ENCODE data around the gene KIF26B.

KIF26B gene

DNA sequence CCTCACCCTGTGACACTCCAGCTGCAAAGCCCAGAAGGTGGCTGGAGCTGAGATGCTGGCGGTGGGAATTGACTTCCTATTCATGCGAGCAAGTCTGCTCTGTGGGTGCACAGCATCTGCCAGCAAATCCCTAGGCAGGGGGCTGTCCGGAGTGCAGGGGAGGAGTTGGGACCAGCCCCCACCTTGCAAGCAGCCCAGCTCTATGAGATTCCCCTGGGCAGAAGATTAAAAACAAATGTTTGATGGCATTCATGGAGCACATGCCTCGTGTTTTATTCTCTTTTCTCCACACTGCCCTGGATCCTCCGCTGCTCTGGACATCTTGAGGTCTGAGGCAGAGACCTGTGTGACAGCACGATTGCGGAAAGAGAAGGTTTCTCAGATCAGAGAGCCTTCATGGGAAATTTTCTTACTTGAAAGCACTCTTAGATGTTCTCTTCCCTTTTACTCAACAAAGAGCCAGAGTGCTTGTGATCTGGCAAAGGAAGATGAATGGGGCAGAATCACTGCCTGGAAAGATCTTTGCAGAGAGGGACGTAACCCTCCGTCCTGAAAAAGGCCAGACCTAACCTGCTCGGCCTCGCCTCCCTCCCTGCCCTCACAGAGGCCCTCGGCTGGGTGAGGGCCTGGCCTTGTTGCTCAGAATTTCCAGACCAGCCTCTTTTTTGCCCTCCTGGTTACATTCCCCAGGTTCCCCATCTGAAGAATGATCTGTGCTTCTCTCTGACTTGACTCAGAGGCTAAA, 597.1 kb downstream of the KIF26B start:
- FAIRE-seq (no peak), DNase-seq (ENCODE audit: insufficient read length, low spot score) (no peak)

DNA sequence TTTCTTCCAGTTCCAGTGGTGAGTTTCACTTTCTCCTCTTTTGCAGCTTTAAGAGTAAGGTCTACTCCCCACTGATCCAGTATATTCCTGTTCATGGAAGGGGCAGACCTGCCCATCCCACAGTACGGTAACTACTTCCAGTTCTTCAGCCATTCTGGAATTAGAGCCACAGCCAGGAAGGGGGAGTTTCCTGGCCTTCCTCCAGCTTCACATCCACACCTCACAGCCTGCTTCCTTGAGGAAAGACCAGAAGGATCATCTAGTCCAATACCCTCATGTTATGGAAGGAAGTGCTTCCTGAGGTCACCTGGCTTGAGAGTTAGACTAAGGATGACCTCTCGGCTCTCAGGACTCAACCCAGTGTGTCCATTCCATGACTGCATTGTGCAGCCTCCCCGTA, 597.8 kb downstream of the KIF26B start:
- DNase-seq (ENCODE audit: insufficient read length, low spot score) (no peak), FAIRE-seq (no peak)

DNA sequence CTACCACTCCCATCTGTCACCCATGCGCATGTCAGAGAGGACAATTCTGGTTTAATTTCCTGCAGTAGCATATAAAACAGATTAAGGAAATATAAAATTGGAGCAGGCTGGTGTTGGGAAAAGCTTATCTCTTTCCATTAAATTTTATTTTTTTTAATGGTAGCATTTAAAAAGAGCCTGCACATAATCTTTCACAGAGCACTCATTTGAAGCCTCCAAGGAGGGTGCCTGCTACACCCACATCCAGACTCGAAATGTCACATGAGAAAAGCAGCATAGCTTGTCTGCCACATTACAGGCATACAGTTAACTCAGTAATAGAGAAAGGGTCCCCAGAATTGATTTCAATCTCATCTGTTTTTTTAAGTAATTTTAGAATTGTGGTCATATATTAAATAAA, 599.0 kb downstream of the KIF26B start:
- no peak for FAIRE-seq

DNA sequence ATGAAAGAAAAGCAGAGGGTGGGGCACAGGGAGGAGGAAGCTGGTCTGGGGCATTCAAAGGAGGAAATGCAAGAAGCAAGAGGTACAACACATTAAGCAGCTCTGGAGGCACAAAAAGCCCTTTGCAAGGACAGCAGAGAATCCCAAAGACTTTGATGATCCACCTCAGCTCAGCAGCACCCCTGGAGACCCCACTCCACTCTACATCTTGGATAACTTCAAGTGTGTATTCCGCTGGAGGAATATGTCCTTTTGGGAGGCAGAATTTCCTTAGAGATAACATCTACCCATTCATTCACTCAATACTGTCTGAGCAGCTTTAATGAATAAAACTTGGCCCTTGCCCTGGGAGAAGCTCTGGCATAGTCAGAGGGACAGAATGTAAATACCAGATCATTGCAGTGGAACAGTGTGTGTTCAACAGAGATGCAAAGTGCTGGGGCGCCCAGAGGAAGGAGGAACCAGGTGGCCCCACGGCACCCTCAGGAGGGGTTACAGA, 599.7 kb downstream of the KIF26B start:
- no peak for FAIRE-seq
- DNase-seq (ENCODE audit: insufficient read length, low spot score): no peak

More for the DNA sequence above, 599.0 kb downstream of the KIF26B start:
- no peak for DNase-seq (ENCODE audit: insufficient read length, low spot score)

All from GM19239 (cell line).